Cerebellar nuclear complex (tissue), 1 donor: Measurements from ENCODE around the gene RIMBP2.

Experiments
- DNase-seq, 2 experiments: peaks; one replicate each; lab custom pipeline; 2025; lab: John Stamatoyannopoulos, UW

Gene RIMBP2

DNA sequence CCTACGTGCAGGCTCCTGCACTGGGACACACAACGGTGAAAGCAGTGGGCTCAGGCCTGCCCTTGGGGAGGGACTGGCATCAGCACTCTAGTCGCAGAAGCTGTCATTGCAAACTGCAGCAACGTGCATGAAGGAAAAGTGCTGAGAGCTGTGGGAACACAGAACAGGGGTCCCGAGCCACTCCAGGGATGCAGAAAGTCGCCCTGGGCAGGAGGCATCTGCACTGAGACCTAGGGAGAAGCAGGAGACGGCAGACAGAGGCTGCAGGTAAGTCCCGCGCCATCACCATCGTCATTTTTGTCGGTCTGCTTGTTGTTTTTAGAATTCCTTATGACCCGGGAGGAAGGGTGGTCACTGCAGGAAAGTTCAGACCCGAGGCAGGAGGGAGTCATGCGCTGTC lies 21.6 kb upstream of the RIMBP2 start:
- no peak for DNase-seq

DNA sequence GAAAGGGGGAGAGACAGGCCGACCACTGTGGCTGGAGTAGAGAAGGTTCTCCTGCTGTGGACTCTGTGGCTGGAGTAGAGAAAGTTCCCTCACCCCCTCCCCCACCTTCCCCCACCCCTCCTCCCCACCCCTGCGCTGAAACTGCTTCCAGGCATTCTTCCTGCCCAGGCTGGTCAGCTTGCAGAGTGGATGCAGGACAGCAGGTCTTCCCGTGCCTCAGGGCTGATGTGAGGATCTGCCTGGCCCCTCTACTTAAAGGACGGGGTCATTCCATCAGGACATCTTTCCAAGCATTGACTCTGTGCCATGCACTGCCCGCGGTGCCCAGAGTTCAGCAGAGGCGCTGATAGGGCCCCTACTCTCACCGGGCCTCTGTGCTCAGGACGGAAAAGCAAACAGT lies 13.2 kb upstream of the RIMBP2 start:
- DNase-seq = no peak

DNA sequence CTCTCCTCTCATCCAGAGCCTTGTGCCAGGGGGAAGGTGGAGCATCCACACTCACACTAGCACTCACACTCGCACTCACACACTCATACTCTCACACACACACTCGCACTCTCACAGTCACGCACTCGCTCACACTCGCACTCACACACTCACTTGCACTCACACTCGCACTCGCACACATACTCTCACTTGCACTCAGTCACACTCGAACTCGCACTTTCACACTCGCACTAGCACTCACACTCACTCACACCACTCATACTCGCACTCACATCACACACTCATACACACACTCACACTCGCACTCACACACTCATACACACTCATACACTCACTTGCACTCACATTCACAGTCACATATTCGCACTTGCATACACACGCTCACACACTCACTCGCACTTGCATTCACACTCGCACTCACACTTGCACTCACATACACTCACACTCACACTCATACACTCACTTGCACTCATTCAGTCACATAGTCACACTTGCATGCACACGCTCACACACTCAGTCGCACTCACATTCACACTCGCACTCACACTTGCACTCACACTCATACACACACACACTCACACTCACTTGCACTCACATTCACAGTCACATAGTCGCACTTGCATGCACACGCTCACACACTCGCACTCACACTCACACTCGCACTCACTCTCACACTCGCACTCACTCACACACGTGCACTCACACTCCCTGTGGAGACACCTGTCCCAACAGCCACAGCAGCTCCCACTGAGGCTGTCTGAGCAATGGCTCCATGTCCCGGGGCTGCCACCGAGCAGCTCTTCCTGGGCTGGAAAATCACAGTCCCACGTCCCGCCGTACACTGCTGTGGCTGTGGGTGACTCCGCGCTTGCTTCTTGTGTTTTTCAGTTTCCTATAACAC lies 12.3 kb upstream of the RIMBP2 start:
- no peak for DNase-seq

GRCh38 chr12:130719263-130719859 lies 3.3 kb upstream of the RIMBP2 start:
- DNase-seq = no peak

- no peak for DNase-seq
These were observed 1.7 kb upstream of the RIMBP2 start for GRCh38 chr12:130717752-130718151.

DNA sequence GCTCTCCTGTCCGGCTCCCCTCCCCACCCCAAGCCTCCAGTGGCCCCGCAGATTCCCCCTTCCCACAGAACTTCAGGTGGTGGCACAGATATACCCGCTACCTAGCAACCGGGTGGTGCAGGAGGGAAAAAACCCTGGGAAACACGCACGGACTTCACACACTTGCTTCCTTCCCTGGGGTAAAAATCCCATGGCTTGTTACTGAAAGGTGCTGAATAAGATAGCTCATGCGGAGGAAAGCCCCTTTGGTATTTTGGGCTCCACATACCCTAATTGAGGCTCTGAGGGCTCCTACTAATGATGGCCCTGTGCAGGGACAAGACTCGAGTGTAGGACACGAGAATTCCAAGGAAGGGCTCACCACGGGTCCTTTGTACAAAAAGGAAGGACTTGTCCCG lies 869 bp upstream of the RIMBP2 start:
- no peak for DNase-seq

GRCh38 chr12:130715150-130715997 lies 725 bp downstream of the RIMBP2 start:
- DNase-seq = no peak

GRCh38 chr12:130714591-130715149 lies 1.4 kb downstream of the RIMBP2 start:
- DNase-seq = no peak

- no peak for DNase-seq
These were observed 2.0 kb downstream of the RIMBP2 start for GRCh38 chr12:130714091-130714590.

GRCh38 chr12:130713581-130713991 lies 2.5 kb downstream of the RIMBP2 start:
- DNase-seq = no peak

DNA sequence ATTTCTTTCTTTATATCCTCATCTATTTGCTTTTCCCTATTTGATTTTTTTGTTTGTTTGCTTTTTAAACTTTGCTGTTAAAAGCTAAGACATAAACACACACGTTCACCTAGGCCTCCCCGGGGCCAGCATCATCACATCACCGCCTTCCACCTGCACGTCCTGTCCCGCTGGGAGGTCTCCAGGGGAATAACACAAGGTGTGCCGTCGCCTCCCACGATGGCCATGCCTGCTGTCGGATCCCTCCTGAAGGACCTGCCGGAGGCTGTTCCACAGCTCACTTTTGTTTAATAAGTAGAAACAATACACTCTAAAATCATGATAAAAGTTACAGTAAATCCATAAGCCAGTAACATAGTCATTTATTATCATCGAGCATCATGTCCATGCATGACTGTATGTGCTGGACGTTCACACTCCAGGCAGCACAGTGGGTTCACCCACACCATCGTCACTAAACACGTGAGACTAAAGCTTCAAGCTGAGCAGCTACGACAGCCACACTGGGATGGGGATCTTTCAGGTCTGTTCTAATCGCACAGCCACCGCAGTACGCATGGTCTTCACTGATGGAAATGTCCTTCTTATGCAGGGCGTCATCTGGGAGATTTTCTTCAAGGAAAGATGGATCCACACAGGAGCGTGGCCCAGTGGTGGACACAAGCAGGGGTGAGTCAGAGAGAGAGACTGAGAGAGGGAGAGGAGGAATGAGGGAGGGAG lies 3.6 kb downstream of the RIMBP2 start:
- DNase-seq = no peak

GRCh38 chr12:130711756-130712155 lies 4.3 kb downstream of the RIMBP2 start:
- DNase-seq = no peak

- no peak for DNase-seq
These were observed 5.4 kb downstream of the RIMBP2 start for GRCh38 chr12:130710733-130711080.

GRCh38 chr12:130709971-130710732 lies 5.9 kb downstream of the RIMBP2 start:
- no peak for DNase-seq

DNA sequence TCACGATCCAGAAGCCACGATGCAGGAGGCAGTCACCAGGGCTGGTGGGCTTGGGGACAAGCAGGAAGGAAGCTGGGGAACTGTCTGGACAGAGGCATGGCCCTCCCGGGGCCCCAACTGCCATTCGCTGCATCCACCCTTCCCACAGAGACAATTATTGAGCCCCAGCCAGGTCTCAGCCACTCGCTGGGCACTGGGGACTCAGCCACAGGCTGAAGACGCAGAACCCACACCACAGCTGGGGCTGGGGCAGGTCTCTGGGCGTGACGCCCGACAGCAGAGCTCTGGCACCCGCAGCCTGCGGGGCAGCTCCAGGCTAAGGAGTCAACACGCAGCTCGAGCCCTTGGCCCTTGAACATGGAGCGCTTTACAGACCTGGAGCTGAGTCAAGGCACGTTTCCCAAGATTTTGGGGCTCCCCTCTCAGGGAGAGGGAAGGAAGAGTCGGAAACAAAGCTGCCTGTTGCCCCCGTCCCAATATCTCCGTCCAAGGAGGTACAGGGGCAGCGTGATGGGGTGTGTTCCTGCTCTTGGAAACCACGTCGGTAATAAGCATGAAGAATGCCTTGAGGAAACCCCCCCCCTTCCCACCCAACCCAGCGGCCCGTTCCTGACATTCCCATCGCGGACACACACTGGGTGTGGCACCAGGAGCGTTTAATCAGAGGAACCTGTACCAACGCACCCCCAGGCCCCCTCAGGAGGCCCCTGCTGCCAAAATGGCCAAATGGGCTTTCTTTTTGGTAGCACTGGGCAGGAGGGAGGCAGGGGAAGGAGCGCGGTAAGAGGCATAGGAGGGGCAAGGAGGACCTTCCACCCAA lies 6.7 kb downstream of the RIMBP2 start:
- DNase-seq = no peak

DNA sequence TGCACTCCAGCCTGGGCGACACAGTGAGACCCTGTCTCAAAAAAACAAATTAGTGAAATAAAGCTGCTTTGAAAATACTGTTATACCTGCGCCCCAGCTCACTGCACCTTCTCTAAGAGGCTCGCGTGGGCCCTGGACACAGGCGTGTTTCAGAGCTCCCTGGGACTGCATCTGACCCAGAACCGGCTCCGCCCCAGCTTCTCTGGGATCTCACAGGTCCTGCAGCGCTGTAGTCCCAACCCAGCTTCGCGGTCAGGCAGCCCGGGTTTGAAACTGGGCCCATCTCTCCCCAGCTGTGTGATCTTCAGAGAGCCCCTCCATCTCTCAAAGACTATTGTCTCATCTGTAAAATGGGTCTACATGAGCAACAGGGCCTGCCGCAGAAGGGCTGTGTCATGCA lies 7.5 kb downstream of the RIMBP2 start:
- no peak for DNase-seq

DNA sequence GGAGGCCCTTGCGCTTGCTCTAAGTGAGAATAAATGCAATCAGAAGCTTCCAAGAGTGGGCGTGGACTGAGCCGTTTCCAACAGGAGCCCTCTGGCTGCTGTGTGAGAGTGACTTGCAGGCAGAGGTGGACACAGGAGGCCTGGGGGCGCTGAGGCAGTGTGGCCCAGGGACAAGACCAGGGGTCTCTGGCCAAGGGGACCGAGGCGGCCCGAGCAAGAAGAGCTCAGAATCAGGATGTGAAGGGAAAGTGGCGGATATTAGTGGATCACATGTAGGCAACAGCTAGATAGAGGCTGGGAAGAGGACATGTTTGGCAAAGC lies 8.6 kb downstream of the RIMBP2 start:
- DNase-seq = no peak

DNA sequence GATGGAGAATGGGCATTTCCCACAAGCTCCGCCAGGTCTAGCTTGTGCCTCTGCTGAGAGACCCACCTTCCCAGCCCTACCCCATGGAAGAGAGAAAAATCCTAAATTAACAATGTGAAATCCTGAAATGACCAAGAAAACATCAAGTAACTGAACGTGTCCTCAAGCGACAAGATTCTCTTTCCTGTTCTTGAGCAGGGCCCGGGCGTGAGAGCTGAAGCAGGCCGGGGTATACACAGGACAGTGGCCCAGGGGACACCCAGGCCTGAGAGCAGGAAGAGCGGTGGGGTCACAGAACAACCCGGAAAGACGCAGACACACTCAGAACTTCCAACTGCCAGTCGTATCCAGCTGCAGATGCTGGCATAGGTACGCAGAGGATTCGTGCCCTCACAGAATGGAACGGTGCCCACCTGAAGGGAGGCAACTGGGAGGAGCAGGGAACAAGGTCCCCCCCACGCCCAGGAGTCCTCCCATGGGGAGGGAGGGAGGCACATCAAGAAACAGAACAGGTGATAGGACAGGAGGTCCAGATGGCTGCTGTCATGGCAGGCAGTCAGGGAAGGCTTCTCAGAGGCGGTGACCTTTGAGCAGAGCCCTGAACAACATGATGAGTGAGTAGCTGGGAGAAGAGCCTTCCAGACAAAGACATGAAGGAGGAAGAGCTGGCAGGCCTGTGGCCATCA lies 9.1 kb downstream of the RIMBP2 start:
- DNase-seq = no peak

DNA sequence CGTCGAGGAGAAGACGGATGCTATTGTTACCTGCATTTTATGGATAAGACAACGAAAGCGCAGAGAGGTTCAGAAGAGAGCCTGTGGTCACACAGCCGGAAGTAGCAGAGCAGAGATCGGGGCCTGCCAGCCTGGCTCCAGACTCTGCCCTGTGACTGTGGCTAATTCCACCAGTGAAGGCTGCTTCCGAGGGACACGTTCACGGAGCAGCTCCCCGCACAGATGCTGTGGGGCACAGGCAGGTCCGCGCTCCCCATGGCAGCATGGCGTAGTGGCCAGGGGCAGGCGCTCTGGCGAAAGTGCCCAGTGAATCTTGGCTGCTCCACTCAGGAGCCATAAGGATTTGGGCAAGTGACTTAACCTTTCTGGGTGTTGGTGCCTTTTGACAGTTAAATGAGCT lies 9.8 kb downstream of the RIMBP2 start:
- DNase-seq = no peak
